Stimulated activated CD8-positive, alpha-beta memory T cell treated with anti-CD3 and anti-CD28 coated beads, Interleukin-2, amount 100 ng/mL, for 1 hour (primary cell): ENCODE results near the gene TP53RK.

ENCODE experiments used
- DNase-seq, 2 donors: peaks; one replicate each; pipeline ENCODE4 v3.0.0-alpha.2; 2020; ENCODE audit warnings: low read depth in 2 of 2

The TP53RK gene

GRCh38 chr20:46638134-46638897 lies 50.9 kb downstream of the TP53RK start:
- no peak for DNase-seq

- no peak for DNase-seq
Measured at GRCh38 chr20:46637427-46638133, 51.7 kb downstream of the TP53RK start.

- DNase-seq, result no peak
Measured at GRCh38 chr20:46637020-46637419, 52.2 kb downstream of the TP53RK start.

GRCh38 chr20:46636514-46636913 lies 52.7 kb downstream of the TP53RK start:
- DNase-seq, result no peak

- DNase-seq, result no peak
Measured at GRCh38 chr20:46635514-46636136, 53.6 kb downstream of the TP53RK start.

- no peak for DNase-seq
Measured at GRCh38 chr20:46634528-46634927, 54.7 kb downstream of the TP53RK start.
